ENCODE results near the gene SLC27A6.

DNA sequence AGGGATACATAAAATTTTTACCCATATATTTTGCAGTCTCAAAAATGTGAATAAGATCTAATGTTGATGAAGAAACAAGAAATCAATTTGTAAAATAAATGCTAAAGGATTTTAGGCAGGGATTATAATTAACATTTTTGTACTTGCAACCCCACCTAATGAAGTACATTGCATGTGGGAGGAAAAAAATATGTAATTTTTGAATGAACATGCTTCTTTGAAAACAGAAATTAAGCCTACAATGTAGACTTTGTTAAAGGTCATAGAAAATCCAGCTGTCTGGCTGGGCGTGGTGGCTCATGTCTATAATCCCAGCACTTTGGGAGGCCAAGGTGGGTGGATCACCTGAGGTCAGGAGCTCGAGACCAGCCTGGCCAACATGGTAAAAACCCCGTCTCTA is 15.6 kb downstream of the SLC27A6 start:
- TF ChIP-seq CTCF (IDR thresholded peaks at IDR 0.05) (no peak), ZFX (IDR thresholded peaks at IDR 0.05; ENCODE audit: borderline replicate concordance) (no peak)

Data from 22Rv1 (cell line).